MM.1S (cell line): ENCODE data around the gene MAGI1.

Experiments
- DNase-seq: peaks from one replicate; pipeline ENCODE4 v3.0.0-alpha.2; 2015
- H2AFZ ChIP-seq: fragments of 300-600 bp; sonication (generic); 2 replicates; pipeline ENCODE4 v1.6.0; 2016; ENCODE audit warnings: antibody characterized with exemption, low read length
- H3F3A ChIP-seq: fragments of 300-600 bp; sonication (generic); 2 replicates; pipeline ENCODE4 v1.6.1; 2016; ENCODE audit warnings: mild to moderate bottlenecking, antibody characterized with exemption, low read length, moderate library complexity, mixed read lengths; ENCODE audit not compliant: insufficient read depth
- H3K27ac ChIP-seq: fragments of 300-600 bp; sonication (generic); 2 replicates; pipeline ENCODE4 v1.5.1; 2016; ENCODE audit warnings: mild to moderate bottlenecking, low read length
- H3K27me3 ChIP-seq: fragments of 300-600 bp; sonication (generic); replicated peaks from 2 replicates; pipeline ENCODE4 v1.6.0; 2016; ENCODE audit warnings: low read length; ENCODE audit not compliant: insufficient read depth
- H3K36me3 ChIP-seq: fragments of 300-600 bp; sonication (generic); replicated peaks from 2 replicates; pipeline ENCODE4 v1.6.1; 2016; ENCODE audit warnings: mild to moderate bottlenecking, low read length, mixed read lengths; ENCODE audit not compliant: insufficient read depth
- H3K4me1 ChIP-seq: fragments of 300-600 bp; sonication (generic); 2 replicates; pipeline ENCODE4 v1.6.1; 2016; ENCODE audit warnings: low read length, mixed read lengths
- H3K4me2 ChIP-seq: fragments of 300-600 bp; sonication (generic); 2 replicates; pipeline ENCODE4 v1.6.0; 2016; ENCODE audit warnings: low read depth, low read length
- H3K4me3 ChIP-seq: fragments of 300-600 bp; sonication (generic); 2 replicates; pipeline ENCODE4 v1.5.1; 2016; ENCODE audit warnings: low read length, mixed read lengths
- H3K79me2 ChIP-seq: fragments of 300-600 bp; sonication (generic); 2 replicates; pipeline ENCODE4 v1.6.1; 2016; ENCODE audit warnings: mixed run types, low read length, mixed read lengths
- H3K9ac ChIP-seq: fragments of 300-600 bp; sonication (generic); 2 replicates; pipeline ENCODE4 v1.6.1; 2016; ENCODE audit warnings: low read length, mixed read lengths
- H3K9me2 ChIP-seq: fragments of 300-600 bp; sonication (generic); replicated peaks from 2 replicates; pipeline ENCODE4 v1.6.1; 2016; ENCODE audit warnings: mild to moderate bottlenecking, low read length, mixed read lengths; ENCODE audit not compliant: insufficient read depth
- H3K9me3 ChIP-seq: fragments of 300-600 bp; sonication (generic); replicated peaks from 2 replicates; pipeline ENCODE4 v1.6.1; 2016; ENCODE audit warnings: mild to moderate bottlenecking, low read length, mixed read lengths; ENCODE audit not compliant: insufficient read depth
- H4K20me1 ChIP-seq: fragments of 300-600 bp; sonication (generic); 2 replicates; pipeline ENCODE4 v1.6.1; 2016; ENCODE audit warnings: mild to moderate bottlenecking, low read length, moderate library complexity, mixed read lengths; ENCODE audit not compliant: insufficient read depth
- EZH2 ChIP-seq: fragments of 300-600 bp; sonication (generic); optimal IDR thresholded peaks from 2 replicates; pipeline ENCODE3; 2017; ENCODE audit warnings: low read depth, mild to moderate bottlenecking, antibody characterized with exemption, low read length, mixed read lengths
- EZH2phosphoT487 ChIP-seq: fragments of 300-600 bp; sonication (generic); IDR thresholded peaks from 2 replicates; pipeline ENCODE4 v1.6.1; 2018; ENCODE audit warnings: antibody characterized with exemption, low read length
- TF ChIP-seq, protein P1 (sequence below): fragments of 300-600 bp; sonication (generic); IDR thresholded peaks from 2 replicates; pipeline ENCODE4 v1.5.1; 2016; ENCODE audit warnings: antibody characterized with exemption, low read length, mixed read lengths

The MAGI1 gene

DNA sequence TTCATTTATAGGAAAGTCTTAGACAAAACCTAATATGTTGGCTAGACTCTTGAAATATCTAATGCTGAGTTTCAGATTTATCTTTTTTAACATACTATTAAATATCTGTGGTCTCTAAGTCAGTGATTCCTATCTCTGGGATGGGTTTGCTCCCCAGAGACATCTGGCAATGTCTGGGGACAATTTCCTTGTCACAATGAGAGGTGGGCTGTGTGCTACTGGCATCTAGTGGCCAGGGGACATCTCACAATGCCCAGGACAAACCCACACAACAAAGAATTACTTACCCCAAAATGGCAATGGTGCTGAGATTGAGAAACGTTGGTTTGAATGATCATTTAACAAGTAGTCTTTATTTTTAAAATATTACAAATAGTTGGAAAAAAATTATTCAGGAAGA, 602.1 kb downstream of the MAGI1 start:
- H3K79me2 ChIP-seq: no peaks in the 10 kb centered on the region
- H3K27ac ChIP-seq: no peak overlapping the region
- H3K4me2 ChIP-seq: no peak overlapping the region
- no peaks in the 10 kb centered on the region for H3F3A ChIP-seq
- H3K27me3 ChIP-seq: no peaks in the 10 kb centered on the region
- no peaks in the 10 kb centered on the region for H3K9me2 ChIP-seq
- no peak overlapping the region for H3K4me3 ChIP-seq
- H3K36me3 ChIP-seq: no peaks in the 10 kb centered on the region
- no peak overlapping the region for H3K9ac ChIP-seq
- H3K9me3 ChIP-seq: no peaks in the 10 kb centered on the region
- H4K20me1 ChIP-seq: no peaks in the 10 kb centered on the region
- TF ChIP-seq EZH2phosphoT487: no peak
- TF ChIP-seq, protein P1, sequence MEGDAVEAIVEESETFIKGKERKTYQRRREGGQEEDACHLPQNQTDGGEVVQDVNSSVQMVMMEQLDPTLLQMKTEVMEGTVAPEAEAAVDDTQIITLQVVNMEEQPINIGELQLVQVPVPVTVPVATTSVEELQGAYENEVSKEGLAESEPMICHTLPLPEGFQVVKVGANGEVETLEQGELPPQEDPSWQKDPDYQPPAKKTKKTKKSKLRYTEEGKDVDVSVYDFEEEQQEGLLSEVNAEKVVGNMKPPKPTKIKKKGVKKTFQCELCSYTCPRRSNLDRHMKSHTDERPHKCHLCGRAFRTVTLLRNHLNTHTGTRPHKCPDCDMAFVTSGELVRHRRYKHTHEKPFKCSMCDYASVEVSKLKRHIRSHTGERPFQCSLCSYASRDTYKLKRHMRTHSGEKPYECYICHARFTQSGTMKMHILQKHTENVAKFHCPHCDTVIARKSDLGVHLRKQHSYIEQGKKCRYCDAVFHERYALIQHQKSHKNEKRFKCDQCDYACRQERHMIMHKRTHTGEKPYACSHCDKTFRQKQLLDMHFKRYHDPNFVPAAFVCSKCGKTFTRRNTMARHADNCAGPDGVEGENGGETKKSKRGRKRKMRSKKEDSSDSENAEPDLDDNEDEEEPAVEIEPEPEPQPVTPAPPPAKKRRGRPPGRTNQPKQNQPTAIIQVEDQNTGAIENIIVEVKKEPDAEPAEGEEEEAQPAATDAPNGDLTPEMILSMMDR: peak; percentile 35
- DNase-seq: peak; percentile 10
- H3K4me1 ChIP-seq: no peaks in the 10 kb centered on the region
- H2AFZ ChIP-seq: no peak overlapping the region

- Histone ChIP-seq H3F3A (no peaks in the 10 kb centered on the region), H3K36me3 (no peaks in the 10 kb centered on the region), H3K9me2 (no peaks in the 10 kb centered on the region), H3K27ac (no peak overlapping the region), H3K9ac (no peak overlapping the region), H3K4me3 (no peak overlapping the region), H3K27me3 (no peaks in the 10 kb centered on the region), H3K9me3 (no peaks in the 10 kb centered on the region), H2AFZ (no peak overlapping the region), H4K20me1 (no peaks in the 10 kb centered on the region), H3K4me1 (no peaks in the 10 kb centered on the region), H3K4me2 (no peak overlapping the region), H3K79me2 (no peaks in the 10 kb centered on the region)
- TF ChIP-seq EZH2: no peak
- peak; percentile 9 for DNase-seq
These were observed 605.2 kb downstream of the MAGI1 start for GRCh38 chr3:65433480-65433879.

- no peaks in the 10 kb centered on the region for H3K9me3 ChIP-seq
- no peaks in the 10 kb centered on the region for H4K20me1 ChIP-seq
- no peak for TF ChIP-seq EZH2
- no peak for TF ChIP-seq EZH2phosphoT487
- TF ChIP-seq, protein P1: no peak
- H3K9me2 ChIP-seq: no peaks in the 10 kb centered on the region
- H3F3A ChIP-seq: no peaks in the 10 kb centered on the region
- no peak overlapping the region for H3K4me3 ChIP-seq
- no peak for DNase-seq
- no peak overlapping the region for H2AFZ ChIP-seq
- H3K79me2 ChIP-seq: no peaks in the 10 kb centered on the region
- no peak overlapping the region for H3K9ac ChIP-seq
- H3K36me3 ChIP-seq: no peaks in the 10 kb centered on the region
- no peak overlapping the region for H3K27ac ChIP-seq
- H3K4me1 ChIP-seq: no peaks in the 10 kb centered on the region
- no peaks in the 10 kb centered on the region for H3K27me3 ChIP-seq
- H3K4me2 ChIP-seq: no peak overlapping the region
These were observed 606.2 kb downstream of the MAGI1 start for GRCh38 chr3:65432388-65433003.

DNA sequence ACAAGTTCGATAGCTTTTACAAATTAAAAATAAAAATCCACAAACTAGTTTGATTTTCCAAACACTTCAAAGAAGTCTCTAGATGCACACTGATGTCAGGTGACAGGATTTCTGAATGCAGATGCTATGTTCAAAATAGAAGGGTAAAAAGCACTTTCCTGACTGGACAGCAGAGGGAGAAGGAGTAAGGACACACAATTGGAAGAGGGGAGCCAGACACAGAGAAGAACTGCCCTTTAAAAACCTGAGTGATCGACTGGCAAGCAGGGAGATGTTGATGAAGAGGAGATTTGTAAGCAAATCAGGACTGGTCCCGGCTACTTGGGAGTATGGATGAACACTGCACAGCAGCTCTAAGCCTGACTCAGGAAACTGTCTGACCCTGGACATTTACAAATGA, 612.8 kb downstream of the MAGI1 start:
- Histone ChIP-seq H3K9ac (no peak overlapping the region), H3K9me3 (no peaks in the 10 kb centered on the region), H4K20me1 (no peaks in the 10 kb centered on the region), H3K27ac (no peak overlapping the region), H2AFZ (no peak overlapping the region), H3K36me3 (no peaks in the 10 kb centered on the region), H3K79me2 (no peaks in the 10 kb centered on the region), H3K9me2 (no peaks in the 10 kb centered on the region), H3K4me1 (no peaks in the 10 kb centered on the region), H3K27me3 (no peaks in the 10 kb centered on the region), H3K4me2 (no peak overlapping the region), H3K4me3 (no peak overlapping the region), H3F3A (no peaks in the 10 kb centered on the region)
- no peak for DNase-seq
- no peak for TF ChIP-seq EZH2phosphoT487
- no peak for TF ChIP-seq EZH2
- TF ChIP-seq, protein P1: no peak
